ENCODE data around the gene ATP13A5.

The ATP13A5 gene

GRCh38 chr3:193225302-193226125, 153.0 kb downstream of the ATP13A5 start:
- Histone ChIP-seq H3K4me1 (ENCODE audit: control insufficient read depth, insufficient read depth, low read length) (peaks cover 32% of the 10 kb centered on the region), H3K9me3 (ENCODE audit: control insufficient read depth, insufficient read depth, low read length) (no peaks in the 10 kb centered on the region), H3K4me3 (ENCODE audit: low read depth, low read length) (no peak overlapping the region), H3K27me3 (ENCODE audit: control insufficient read depth, insufficient read depth, low read length) (no peaks in the 10 kb centered on the region), H3K36me3 (ENCODE audit: control insufficient read depth, insufficient read depth, low read length) (no peaks in the 10 kb centered on the region), H3K9ac (ENCODE audit: low read depth, low read length) (no peak overlapping the region)

Data from iPS-15b (cell line).